Adipocyte (in vitro differentiated cells): ENCODE measurements around the gene CLUH.

Experiments used
- DNase-seq: peaks from one replicate; pipeline ENCODE4 v3.0.0-alpha.2; 2015; ENCODE audit warnings: low read depth
- H3K27me3 ChIP-seq: replicated peaks from 2 replicates; pipeline ENCODE4 v1.7.0; 2013; ENCODE audit warnings: mild to moderate bottlenecking, low read length, moderate library complexity; ENCODE audit not compliant: control insufficient read depth, insufficient read depth
- H3K36me3 ChIP-seq: 2 replicates; pipeline ENCODE4 v1.7.0; 2013; ENCODE audit warnings: low read length, mild to moderate bottlenecking, moderate library complexity; ENCODE audit not compliant: control insufficient read depth, insufficient read depth, severe bottlenecking
- H3K4me1 ChIP-seq: 2 replicates; pipeline ENCODE4 v1.7.0; 2013; ENCODE audit warnings: mild to moderate bottlenecking, low read length, moderate library complexity; ENCODE audit not compliant: control insufficient read depth, insufficient read depth
- H3K4me3 ChIP-seq: 2 replicates; pipeline ENCODE4 v1.7.0; 2013; ENCODE audit warnings: mild to moderate bottlenecking, low read length, moderate library complexity
- H3K9ac ChIP-seq: 2 replicates; pipeline ENCODE4 v1.7.0; 2013; ENCODE audit warnings: mild to moderate bottlenecking, low read length, moderate library complexity
- H3K9me3 ChIP-seq: 2 replicates; pipeline ENCODE4 v1.7.0; 2013; ENCODE audit warnings: mild to moderate bottlenecking, low read length, moderate library complexity; ENCODE audit not compliant: control insufficient read depth

Gene CLUH

DNA sequence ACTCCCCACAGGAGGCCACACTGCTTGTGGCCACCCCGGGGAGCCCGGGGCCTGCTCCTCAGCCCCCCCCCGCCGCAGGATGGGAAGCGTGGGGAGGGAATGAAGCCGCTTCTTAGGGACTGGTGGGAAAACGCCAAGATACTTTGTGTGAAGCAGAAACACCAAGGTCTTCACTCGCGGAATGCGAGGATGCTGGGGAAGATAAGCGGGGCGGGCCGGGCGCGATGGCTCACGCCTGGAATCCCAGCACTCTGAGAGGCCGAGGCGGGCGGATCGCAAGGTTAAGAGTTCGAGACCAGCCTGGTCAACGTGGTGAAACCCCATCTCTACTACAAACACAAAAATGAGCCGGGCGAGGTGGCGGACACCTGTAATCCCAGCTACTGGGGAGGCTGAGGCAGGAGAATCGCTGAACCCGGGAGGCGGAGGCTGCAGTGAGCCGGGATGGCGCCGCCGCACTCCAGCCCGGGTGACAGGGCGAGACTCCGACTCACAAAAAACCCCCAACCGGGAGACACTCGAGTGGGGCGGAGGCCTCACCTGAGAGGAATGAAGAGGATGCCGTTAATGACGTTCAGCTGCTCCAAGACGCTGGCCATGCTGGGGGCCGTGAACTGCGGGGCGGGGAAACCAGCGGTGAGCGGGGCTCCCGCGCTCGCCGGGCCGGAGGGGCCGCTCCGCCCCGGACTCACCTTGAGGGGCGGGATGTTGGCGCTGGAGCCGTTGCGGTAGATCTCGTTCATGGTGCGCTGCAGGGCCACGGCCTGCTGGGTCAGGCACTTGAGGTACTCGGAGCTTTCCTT, 20.3 kb downstream of the CLUH start:
- no peak overlapping the region for H3K9ac ChIP-seq
- no peaks in the 10 kb centered on the region for H3K9me3 ChIP-seq
- no peak overlapping the region for H3K4me3 ChIP-seq
- no peaks in the 10 kb centered on the region for H3K27me3 ChIP-seq
- DNase-seq, result no peak
- H3K36me3 ChIP-seq, result peaks cover 62% of the 10 kb centered on the region
- peaks cover 13% of the 10 kb centered on the region for H3K4me1 ChIP-seq

DNA sequence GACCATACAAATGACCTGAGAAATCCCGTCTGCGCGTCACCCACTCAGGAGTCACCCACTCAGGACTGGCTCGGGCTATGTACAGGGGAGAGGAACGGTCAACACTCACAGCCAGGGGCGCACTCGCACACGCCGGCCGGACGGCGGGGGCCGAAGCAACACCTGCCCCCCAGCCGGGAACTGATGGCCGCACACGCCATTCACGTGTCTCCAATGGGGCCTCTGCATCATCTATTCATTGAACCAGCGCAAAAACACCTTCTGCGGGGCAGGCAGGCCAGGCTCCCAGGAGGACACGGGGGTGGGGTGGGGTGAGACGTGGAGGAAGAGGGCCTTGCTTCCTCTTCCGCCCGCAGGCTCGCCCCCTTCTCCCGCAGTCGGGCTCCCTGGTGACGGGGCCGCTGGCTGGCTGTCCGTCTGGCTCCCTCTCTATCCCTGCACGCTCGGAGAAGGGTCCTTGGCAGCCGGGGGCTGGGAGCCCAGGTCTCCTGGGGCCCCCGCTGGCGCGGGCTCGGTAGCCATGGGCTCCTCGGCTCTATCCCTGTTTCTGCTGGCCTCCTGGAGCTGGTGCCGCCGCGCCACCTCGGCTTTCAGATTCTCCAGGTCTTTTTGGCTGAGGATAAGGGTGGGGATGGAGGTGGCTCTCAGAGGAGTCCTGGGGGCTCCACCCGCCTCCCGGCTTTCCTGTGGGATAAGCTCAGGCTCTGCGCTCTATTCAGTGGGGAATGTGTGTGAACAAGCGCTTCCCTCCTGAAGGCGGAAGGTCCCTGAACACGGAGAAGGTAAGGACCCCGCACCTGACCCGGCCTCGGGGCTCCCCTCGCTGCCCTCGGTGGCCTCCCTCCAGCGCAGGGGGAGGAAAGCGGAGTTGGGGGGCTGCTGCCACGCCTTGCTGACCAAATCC, 21.1 kb downstream of the CLUH start:
- Histone ChIP-seq H3K9me3 (no peaks in the 10 kb centered on the region), H3K9ac (no peak overlapping the region), H3K4me1 (peaks cover 18% of the 10 kb centered on the region), H3K27me3 (no peaks in the 10 kb centered on the region), H3K36me3 (peaks cover 53% of the 10 kb centered on the region), H3K4me3 (no peak overlapping the region)
- no peak for DNase-seq

DNA sequence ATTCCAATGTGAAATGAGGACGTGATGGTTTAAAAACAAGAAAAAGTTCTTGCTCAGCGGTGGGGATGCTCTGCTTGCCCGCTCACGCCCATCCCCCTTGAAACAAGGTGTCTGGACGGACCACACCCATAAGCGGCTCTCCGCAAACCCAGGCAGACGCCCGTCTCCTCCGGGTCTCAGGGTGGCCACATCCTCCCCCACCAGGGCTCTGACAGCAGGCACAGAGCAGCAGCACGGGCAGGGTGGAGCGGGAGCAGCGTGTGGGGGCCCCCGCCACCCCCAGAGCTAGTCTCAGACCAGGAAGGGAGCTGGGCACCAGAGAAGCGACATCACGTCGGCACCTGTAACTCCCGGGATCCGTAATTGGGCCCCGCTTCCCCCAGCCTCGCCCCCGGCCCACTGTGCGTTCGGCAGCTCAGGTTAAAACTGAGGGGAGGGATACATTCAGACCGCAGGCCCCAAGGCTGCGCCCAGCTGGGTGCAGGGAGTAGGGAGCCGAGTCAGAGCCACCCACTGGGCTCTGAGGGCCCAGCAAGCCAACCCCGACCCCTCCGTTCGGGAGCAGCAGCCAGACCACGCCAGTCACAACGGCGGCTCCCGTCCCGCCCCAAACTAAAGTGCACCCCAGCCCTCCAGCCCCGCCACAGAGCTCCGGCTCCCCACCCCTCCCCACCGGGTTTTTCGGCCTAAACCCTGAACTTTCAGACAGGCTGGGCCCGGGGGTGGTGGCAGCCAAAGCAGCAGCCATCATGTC, 22.0 kb downstream of the CLUH start:
- H3K9me3 ChIP-seq, result no peaks in the 10 kb centered on the region
- H3K27me3 ChIP-seq, result no peaks in the 10 kb centered on the region
- H3K9ac ChIP-seq, result no peak overlapping the region
- H3K4me3 ChIP-seq, result no peak overlapping the region
- no peak for DNase-seq
- peaks cover 53% of the 10 kb centered on the region for H3K36me3 ChIP-seq
- H3K4me1 ChIP-seq, result peaks cover 18% of the 10 kb centered on the region

DNA sequence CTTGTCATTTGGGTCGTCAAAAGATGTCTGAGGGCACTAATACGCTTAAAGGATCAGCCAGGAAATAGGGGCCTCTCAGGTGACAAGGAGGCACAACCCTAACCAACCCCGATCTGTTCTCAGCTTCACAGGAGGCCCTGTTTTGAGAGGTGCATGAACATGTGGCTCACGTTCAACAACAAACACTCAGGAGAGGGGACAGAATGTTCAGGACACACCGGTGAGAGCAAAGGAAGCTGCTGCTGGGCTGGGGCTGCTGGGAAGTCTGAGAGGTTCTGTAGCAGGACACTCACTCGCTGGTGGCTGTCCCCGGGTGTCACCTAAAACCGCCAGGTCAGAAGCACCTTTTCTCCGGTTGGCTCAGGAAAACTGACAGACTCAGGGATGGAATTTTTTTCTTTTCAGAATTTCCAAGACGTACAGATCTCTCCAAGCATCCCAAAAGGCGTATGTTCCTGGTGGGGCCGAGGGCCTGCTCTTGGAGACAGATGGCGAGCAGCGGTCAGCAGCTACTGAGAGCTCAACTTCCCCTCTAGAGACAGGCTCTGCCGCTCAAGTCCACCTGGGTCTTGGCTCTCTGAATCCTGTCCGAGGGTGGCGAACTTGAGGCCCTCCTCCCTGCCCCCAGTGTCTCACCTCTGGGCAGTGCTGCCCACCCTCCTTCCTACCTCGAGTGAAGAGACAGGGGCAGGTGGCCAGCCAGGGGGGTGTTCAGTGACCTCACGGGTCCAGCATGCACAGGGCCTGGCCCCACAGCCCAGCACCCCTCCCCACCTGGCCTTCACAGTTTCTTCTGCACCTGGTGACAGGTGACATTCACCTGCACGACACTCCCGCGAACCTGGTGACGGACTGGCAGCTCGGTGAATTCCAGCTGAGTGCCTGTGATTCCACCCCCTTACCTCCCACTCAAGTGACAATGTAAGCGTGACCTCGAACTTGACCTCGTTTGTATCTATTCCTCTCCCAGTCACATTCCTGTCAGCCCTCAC, 22.9 kb downstream of the CLUH start:
- peaks cover 18% of the 10 kb centered on the region for H3K4me1 ChIP-seq
- no peak overlapping the region for H3K9ac ChIP-seq
- no peaks in the 10 kb centered on the region for H3K9me3 ChIP-seq
- H3K4me3 ChIP-seq, result no peak overlapping the region
- no peak for DNase-seq
- H3K36me3 ChIP-seq, result peaks cover 55% of the 10 kb centered on the region
- no peaks in the 10 kb centered on the region for H3K27me3 ChIP-seq

DNA sequence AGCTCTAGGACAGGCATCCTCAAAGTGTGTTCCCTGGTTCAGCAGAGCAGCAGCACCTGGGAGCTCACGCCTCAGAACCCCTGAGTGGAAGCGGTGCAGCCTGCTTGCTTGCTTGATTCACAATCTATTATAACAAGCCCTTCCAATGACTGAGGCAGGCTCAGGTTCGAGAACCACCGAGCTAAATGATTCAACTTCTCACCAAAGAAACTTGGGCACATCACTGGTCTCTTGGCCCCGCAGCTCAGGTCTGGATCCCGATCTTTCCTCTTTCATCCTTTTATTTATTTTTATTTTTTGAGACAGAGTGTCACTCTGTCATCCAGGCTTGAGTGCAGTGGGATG, 24.5 kb downstream of the CLUH start:
- no peaks in the 10 kb centered on the region for H3K9me3 ChIP-seq
- peaks cover 55% of the 10 kb centered on the region for H3K36me3 ChIP-seq
- peaks cover 18% of the 10 kb centered on the region for H3K4me1 ChIP-seq
- H3K4me3 ChIP-seq, result no peak overlapping the region
- DNase-seq, result no peak
- H3K9ac ChIP-seq, result peak overlapping the region; percentile 63
- H3K27me3 ChIP-seq, result no peaks in the 10 kb centered on the region

DNA sequence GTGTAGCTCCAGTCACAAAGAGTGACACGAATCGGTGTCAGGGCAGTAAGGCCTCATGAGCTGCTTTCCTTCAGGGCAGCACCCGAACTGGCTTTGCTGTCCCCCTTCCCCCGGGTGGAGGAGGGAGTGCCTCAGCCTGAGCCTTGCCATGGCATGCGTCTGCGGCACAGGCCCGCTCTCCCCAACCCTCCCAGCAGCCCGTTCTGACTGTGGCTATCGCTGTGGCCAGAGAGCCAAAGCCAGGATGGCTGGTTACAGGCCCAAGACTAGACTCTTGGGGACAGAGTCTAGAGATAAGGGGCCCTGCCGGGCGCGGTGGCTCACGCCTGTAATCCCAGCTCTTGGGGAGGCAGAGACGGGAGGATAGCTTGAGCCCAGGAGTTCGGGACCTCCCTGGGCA, 25.9 kb downstream of the CLUH start:
- H3K9me3 ChIP-seq, result no peaks in the 10 kb centered on the region
- peaks cover 59% of the 10 kb centered on the region for H3K36me3 ChIP-seq
- peaks cover 18% of the 10 kb centered on the region for H3K4me1 ChIP-seq
- H3K27me3 ChIP-seq, result no peaks in the 10 kb centered on the region
- no peak overlapping the region for H3K4me3 ChIP-seq
- no peak for DNase-seq
- H3K9ac ChIP-seq, result no peak overlapping the region

DNA sequence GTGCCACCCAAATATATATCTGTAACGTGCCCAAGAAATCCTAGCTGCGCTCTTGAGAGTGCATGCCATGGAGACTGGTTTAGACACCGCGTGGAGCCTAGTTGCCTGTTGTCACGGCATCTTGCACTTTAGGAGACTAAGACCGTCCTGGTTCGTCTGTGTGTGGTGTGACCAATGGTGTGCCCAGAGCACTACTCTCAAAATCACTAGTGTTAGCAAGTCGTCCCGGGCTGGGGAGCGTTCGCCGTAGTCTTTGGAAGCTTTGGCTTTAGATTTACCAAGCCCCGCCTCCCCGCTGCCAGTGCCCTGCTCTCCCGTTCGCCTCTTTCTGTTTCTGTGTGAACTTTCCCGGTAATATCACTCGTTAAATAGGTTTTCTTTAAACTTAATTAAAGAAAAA, 27.0 kb downstream of the CLUH start:
- H3K4me3 ChIP-seq, result no peak overlapping the region
- H3K9ac ChIP-seq, result no peak overlapping the region
- DNase-seq, result no peak
- H3K9me3 ChIP-seq, result no peaks in the 10 kb centered on the region
- peaks cover 18% of the 10 kb centered on the region for H3K4me1 ChIP-seq
- H3K36me3 ChIP-seq, result peaks cover 63% of the 10 kb centered on the region
- no peaks in the 10 kb centered on the region for H3K27me3 ChIP-seq

DNA sequence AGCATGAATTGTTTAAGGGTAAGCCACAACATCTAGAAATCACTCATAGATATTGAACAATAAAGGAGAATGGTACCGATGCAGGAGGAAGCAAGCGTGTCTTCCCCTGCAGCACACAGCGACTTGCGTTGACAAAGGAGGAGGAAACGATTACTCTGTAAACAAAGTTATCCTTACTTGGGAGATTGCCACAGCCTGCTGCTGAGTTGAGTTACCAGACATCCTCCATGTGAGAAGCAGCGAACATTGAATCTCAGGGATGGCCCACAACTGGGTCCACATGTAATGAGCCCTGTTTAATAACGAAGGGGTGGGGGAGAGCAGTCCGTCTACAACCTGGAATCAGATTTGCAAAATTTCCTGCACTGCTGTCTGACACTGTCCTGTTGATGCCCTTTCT, 27.7 kb downstream of the CLUH start:
- H3K4me1 ChIP-seq, result peaks cover 18% of the 10 kb centered on the region
- H3K9ac ChIP-seq, result no peak overlapping the region
- no peak overlapping the region for H3K4me3 ChIP-seq
- H3K27me3 ChIP-seq, result no peaks in the 10 kb centered on the region
- DNase-seq, result no peak
- H3K9me3 ChIP-seq, result no peaks in the 10 kb centered on the region
- H3K36me3 ChIP-seq, result peaks cover 63% of the 10 kb centered on the region

DNA sequence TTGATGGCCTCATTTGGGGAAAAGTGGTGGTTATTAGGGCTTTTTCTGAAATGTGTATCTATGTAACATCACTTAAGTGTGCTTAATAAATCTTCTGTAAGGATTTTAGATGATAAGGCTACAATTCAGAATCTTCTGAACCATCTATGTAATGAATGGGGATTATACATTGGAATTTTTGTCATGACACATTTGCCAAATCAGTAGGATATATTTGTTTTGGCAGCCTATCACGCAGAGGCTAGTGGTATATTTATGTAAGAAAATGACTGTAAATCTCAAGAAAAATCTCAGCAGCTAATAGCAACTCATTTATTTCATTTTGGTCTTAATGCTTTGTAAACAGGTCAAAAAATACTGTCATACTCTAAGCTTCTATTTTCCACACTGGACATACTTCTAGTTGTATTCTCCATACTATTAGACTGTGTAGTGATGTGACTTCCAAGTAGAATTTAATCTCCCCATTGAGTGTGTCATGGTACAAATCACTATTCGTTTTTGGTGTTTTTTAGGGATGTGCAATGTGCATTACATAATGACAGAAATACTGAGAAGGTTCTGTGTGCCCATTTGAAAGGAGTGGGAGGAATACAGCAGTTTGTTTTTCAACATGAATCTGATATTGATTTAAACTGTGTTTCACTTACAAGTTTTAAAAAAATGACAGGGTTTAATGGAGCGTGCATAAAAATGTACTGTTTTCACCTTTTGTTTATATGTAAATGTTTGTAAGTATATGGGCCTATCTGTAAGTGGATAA, 29.2 kb downstream of the CLUH start:
- Histone ChIP-seq H3K4me1 (peaks cover 12% of the 10 kb centered on the region), H3K36me3 (peaks cover 69% of the 10 kb centered on the region), H3K27me3 (no peaks in the 10 kb centered on the region), H3K9ac (no peak overlapping the region), H3K9me3 (no peaks in the 10 kb centered on the region), H3K4me3 (no peak overlapping the region)
- no peak for DNase-seq

DNA sequence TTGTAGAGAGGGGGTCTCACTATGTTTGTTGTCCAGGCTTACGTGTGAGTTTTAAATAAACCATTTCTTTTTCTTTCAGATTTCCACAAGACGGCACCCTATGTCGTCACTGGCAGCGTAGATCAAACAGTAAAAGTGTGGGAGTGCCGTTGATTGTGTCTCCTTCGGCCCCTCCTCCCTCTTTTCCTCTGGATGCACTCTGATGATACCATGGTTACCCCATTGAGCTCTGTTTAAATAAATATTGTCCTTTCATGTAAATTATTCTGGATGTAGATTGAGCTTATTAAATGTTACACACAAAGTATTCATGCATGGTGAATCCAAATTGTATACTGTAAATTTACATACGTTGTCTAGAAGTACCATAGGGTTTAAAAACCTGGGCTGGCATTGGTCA, 29.9 kb downstream of the CLUH start:
- Histone ChIP-seq H3K4me3 (no peak overlapping the region), H3K9me3 (no peaks in the 10 kb centered on the region), H3K27me3 (no peaks in the 10 kb centered on the region), H3K4me1 (peaks cover 6% of the 10 kb centered on the region), H3K36me3 (peaks cover 74% of the 10 kb centered on the region), H3K9ac (no peak overlapping the region)
- no peak for DNase-seq
